Activated CD4-positive, alpha-beta T cell treated with anti-CD3 and anti-CD28 coated beads, Interleukin-2, Interleukin-4, amounts not matched to agents 100 ng/mL and 50 ng/mL, durations not matched to agents 16 hours and 8 hours (primary cell): ENCODE data around the gene CDK14.

ENCODE experiments used
- DNase-seq: peaks from one replicate; pipeline ENCODE4 v3.0.0-alpha.2; 2020; ENCODE audit warnings: low spot score

The CDK14 gene

DNA sequence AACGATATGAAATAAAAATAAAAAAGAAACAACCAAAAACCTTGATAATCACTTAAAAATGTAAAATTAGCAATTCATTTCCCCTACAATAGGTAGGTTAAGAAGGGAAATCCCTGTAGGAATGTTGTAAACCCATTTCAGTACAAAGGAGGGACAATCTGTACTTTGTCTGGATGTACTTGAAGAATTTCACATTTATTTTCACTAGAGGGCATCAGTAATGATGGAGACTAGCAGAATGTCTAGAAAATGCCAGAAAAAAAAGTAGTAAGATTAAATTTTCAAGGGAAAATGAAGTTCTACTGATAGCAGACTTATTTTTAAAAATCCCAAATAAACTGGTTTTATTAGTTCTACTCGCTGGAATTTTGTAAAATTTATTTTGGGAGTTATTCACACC, 459.1 kb downstream of the CDK14 start:
- DNase-seq: no peak

- no peak for DNase-seq
Measured at GRCh38 chr7:91062713-91063112, 466.6 kb downstream of the CDK14 start.

DNA sequence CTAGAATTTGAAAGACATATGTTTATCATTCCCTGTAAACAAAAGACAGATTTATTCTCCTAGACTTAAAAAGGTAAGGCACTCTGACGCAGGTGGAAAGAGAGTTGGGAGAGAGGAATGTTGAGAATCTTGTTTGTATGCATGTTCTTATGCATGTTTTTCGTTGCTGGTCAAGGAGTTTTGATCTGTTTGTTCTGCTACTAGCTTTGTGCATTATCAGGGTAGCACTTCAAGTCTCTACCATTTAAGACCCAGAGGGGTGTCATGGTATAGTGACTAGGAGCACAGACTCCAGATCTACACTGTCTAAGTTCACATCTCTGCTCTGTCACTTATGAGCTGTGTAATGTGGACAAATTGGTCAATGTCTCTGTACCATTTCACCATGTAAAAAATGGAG, 467.9 kb downstream of the CDK14 start:
- DNase-seq: no peak

DNA sequence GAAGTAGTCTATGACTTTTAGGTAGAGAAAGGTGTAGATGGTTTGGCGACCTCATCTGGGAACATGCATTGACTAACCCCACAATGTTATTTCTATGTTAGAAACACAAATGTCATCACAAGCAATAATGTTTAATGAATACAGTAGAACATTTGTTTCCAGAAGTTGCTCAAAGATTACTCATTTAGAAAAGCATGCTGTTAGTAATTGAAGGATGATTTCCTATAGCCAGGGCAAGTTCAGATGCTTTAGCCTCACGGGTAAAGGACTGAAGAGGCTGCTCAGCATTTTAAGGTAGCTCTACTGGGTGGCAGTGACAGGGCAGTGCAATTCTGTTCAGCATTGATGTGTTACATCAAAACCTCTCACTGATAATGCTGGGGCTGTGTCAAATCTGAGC, 468.8 kb downstream of the CDK14 start:
- no peak for DNase-seq

DNA sequence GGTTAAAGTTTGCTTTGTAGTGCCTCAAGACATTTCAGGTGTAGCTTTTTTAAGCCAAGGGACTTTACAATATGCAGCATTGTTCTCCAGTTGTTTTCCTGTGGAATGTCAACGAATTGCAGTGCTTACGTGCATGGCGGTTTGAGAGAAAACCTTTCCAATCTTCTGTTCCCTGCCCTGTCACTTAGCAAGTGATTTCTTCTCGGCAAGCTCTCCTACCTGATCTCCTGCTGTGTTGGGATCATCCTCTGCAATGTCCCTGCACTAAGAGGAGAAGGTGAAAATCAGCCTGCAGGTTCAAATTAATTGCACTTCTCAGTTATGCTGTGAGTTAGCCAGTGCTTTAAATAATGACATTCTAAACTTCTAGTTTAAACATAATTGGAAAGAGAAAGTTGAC, 470.5 kb downstream of the CDK14 start:
- DNase-seq: no peak

- no peak for DNase-seq
Measured at GRCh38 chr7:91067242-91067641, 471.1 kb downstream of the CDK14 start.

DNA sequence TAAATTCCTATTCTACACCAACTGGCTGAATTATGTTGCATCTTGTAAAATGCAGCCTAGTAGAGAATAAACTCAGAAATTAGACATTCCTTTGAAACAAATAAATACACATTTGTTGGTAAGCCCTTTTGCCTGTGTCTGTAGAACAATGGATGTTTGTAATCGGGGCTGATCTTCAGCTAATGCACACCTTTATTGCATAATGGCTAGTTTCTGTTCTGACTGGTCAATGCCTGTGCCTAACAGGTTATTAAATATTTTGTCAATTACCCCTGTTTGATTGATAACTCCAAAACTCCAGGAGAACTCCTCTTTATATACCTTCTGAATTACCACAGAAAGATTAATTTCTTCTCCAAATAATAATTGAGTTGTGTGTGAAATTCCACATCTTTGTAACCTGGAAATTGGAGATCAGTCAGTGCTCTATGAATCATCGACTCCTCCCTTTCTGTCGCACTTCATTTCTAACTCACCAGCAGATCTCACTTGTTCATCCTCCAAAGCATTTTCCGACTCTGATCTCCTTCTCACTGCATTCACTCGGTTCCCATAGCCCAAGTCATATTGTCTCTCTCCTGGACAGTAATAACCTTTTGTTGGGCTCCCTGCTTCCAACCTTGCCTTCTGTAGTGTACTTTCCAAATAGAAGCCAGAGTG, 472.1 kb downstream of the CDK14 start:
- DNase-seq: no peak

DNA sequence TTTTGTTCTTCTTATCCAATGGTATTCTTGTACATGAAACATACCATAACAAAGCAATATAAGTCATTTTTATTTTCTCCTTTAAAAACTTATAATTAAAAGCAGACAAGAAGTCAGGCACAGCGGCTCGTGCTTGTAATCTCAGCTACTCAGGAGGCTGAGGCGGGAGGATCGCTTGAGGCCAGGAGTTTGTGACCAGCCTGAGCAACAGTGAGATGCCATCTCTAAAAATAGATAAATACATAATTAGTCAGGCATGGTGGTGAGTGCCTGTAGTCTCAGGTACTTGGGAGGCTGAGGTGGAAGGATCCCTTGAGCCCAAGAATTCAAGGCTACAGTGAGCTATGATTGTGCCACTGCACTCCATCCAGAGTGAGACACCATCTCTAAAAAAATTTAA, 473.0 kb downstream of the CDK14 start:
- no peak for DNase-seq

GRCh38 chr7:91079487-91079886, 483.4 kb downstream of the CDK14 start:
- no peak for DNase-seq

- no peak for DNase-seq
Measured at GRCh38 chr7:91080351-91080750, 484.2 kb downstream of the CDK14 start.

DNA sequence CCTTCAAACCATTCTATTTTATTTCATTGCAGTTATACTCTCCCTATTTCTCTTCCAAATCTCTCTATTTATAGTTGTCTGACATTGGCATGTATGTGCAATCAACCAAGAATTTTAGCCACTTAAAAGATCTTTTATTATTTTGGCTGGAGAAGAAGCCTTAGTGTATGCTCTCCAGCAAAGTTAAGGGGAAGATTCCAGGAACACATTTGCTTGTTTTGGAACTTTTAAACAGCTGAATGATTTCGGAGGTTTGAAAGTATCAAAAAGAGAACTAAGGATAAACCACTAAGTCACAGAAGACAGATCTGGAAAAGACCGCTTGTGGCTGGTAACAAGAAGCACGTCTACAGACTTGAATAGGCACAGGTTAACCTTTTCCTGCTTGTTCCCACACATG, 485.9 kb downstream of the CDK14 start:
- DNase-seq: no peak

DNA sequence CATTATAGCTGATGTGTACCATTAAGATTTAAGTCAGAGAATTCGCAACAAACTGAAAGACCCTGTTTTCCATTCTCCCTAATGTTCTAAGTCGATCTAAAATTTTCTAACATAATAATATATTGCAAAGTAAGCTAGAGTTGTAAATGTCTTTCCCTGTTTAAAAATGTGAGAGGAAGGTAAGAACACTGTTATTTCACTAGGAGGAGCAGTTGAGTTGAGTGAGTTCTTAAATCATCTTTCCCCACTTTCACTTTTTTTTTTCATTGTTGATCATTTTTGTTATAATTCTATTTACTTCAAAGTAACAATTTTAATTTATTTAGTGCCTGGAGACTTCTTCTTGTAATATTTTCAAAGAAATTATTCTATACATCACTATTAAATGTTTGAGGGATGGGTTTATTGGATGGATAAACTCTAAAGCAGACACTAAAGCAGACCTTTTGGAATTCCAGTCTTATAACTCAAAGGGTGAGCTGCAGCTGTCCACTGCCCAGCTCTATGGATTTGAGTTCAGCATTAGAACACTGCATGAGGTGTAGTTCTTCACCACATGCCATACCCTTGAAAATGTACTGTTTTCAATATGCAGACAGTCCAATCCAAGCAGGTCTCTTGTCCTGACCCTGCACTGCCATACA, 486.9 kb downstream of the CDK14 start:
- no peak for DNase-seq

GRCh38 chr7:91083855-91084644, 487.9 kb downstream of the CDK14 start:
- no peak for DNase-seq

DNA sequence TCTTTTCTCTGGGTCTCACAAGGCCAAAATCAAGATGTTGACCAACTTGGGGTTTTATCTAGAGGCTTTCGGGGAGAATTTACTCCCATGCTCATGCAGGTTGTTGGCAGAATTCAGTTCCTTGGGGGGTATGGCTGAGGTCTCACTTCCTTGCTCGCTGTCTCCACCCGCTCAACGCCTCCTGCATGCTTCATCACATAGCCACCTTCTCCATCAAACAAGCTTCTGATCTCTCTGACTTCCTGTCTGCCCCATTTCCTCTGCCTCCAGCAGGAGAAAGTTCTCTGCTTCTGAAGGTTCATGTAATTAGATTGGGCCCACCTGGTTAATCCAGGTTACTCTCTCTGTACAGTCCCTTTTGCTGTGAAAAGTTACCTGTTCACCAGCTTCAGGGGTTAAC, 489.1 kb downstream of the CDK14 start:
- DNase-seq: no peak

GRCh38 chr7:91086200-91086599, 490.1 kb downstream of the CDK14 start:
- DNase-seq: no peak

GRCh38 chr7:91088156-91088555, 492.0 kb downstream of the CDK14 start:
- DNase-seq: no peak

DNA sequence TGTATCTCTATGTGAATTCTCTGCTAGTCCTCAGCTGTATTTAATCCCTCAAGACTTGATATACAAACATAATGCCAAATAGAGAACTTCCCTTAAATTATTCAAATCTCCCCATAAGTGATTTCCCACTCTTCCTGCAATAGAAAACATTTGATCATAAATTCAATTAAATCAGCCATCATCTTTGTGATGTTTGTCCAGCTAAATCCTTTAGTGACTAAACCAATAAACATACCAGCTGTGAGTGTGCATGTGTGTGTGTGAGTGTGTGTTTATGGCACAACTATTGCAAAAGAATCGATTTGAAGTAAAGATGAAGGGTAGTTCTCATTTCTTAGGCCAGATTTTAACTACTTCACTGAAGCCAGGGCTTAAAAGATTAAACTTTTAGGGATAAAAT, 492.6 kb downstream of the CDK14 start:
- no peak for DNase-seq

- peak; percentile 6 for DNase-seq
Measured at GRCh38 chr7:91089382-91089963, 493.4 kb downstream of the CDK14 start.

- no peak for DNase-seq
Measured at GRCh38 chr7:91090684-91091083, 494.6 kb downstream of the CDK14 start.

DNA sequence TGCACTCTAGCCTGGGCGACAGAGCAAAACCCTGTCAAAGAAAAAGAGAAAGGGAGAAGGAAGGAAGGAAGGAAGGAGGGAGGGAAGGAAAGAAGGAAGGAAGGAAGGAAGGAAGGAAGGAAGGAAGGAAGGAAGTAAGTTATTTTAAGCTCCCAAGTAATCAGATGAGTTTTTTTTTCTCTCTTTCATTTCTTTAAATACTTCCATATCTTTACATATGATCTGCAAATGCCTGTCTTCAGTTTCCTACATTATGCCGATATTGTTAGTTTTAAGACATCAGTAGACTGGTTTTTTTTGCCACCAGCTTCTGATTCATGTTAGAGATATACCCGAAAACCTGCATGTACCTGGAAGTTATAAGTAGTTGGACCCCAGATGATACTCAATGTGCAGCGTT, 495.5 kb downstream of the CDK14 start:
- DNase-seq: no peak

DNA sequence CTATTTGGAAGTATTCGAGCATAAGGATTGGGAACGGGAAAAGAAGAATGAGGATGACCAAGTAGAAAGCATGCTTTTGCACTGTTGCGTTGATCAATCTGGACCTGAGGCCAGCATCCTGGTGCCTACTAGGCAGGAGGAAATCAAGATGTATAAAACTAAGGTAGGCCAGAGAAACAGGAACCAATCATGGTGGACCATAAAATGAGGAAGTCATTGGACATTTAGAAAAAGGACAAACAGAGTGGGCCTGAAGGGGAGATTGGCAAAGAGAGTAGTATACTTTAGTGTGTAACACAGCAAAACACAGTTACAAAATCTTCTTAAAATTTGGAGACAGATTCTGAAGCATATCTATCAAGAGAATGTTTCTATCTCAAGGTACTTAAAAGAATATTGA, 497.1 kb downstream of the CDK14 start:
- no peak for DNase-seq

DNA sequence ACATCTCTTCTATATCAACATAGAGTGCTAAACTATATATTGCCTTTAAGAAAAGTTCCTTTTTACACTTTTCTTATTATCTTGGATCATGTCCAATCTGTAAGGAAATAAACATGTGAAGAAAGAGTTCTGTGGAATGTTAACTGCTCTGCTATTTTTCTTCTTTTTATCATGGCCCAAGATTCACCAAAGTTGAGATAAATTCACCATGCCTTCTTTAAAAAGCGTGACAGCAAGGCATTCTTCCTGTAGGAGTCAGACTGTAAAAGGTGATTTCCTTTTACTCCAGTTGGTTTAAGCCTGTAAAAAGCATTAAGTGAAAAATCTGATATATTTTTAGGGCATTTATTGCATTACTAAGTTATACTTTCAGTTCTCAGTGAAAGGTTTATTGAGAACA, 502.4 kb downstream of the CDK14 start:
- no peak for DNase-seq

DNA sequence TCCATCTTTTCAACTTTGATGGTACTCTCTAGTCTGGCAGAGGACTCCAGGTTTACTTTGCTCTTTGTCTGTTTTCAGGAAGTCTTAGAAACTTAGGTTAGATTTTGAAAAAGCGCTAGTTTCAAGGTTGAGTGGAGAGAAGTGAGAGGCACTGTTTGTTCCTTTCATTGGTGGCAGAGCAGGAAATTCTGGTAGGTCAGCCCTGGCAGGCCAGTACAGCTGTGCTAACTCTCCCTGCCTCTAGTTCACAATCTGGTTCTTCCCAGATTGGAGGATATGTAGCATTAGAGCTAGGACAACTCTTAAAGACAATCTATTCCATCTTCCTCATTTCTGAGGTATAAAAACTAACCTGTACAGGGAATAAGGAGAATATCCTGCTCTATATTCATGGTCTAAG, 507.2 kb downstream of the CDK14 start:
- no peak for DNase-seq
